Caki2 (cell line): ENCODE data around the gene RUSF1. TPM values are rescaled to one million over a fixed set of nuclear protein-coding genes. Genes with fewer than 3 reads are reported as not detected.
"Not testable (repeated sequence)": the region's sequence is repeated elsewhere in the genome, so short reads cannot be mapped to it uniquely, and the experiment has no call there.

Experiments used
- DNase-seq: peaks from one replicate; pipeline ENCODE4 v3.0.0-alpha.2; 2015; ENCODE audit warnings: low read depth
- in situ Hi-C: cut with HindIII; loops from 2 replicates; pipeline ENCODE4 v1.10.0; 2016; ENCODE audit warnings: low sequenced_read_pairs, low pct_unique_long_range_greater_than_20kb, mixed read lengths
- total RNA-seq: library from RNA; depleted of rRNA; stranded (reverse); fragments of >200 nt; shearing (Covaris generic); gene quantifications from 2 replicates; pipeline ENCODE4 v1.2.3, GENCODE V29; 2014; ENCODE audit warnings: low replicate concordance

Gene RUSF1
- total RNA-seq, 1 experiment from 2014 or later, result 69.2 TPM

- in situ Hi-C loops, result no loop called here
- DNase-seq, result no peak
Measured at GRCh38 chr16:31522071-31522470, 13.9 kb upstream of the RUSF1 start.

GRCh38 chr16:31521368-31521767, 13.2 kb upstream of the RUSF1 start:
- in situ Hi-C loops, result no loop called here
- no peak for DNase-seq

- in situ Hi-C loops, result no loop called here
Measured at GRCh38 chr16:31519759-31520431, 11.7 kb upstream of the RUSF1 start.

GRCh38 chr16:31517800-31518402, 9.7 kb upstream of the RUSF1 start:
- DNase-seq, result no peak
- in situ Hi-C loops, result no loop called here

More at GRCh38 chr16:31519759-31520431, 11.7 kb upstream of the RUSF1 start:
- no peak for DNase-seq

GRCh38 chr16:31513884-31514283, 5.7 kb upstream of the RUSF1 start:
- in situ Hi-C loops, result no loop called here
- no peak for DNase-seq

- in situ Hi-C loops, result no loop called here
Measured at GRCh38 chr16:31513126-31513525, 4.9 kb upstream of the RUSF1 start.

GRCh38 chr16:31508706-31509195, 560 bp upstream of the RUSF1 start:
- in situ Hi-C loops, result no loop called here
- no peak for DNase-seq

More at GRCh38 chr16:31513126-31513525, 4.9 kb upstream of the RUSF1 start:
- DNase-seq, result peak; percentile 31

- DNase-seq, result no peak
- in situ Hi-C loops, result no loop called here
Measured at GRCh38 chr16:31507617-31507928, 618 bp downstream of the RUSF1 start.

- DNase-seq, result no peak
- in situ Hi-C loops, result no loop called here
Measured at GRCh38 chr16:31505483-31505882, 2.7 kb downstream of the RUSF1 start.

GRCh38 chr16:31504159-31504558, 4.0 kb downstream of the RUSF1 start:
- in situ Hi-C loops, result no loop called here
- no peak for DNase-seq

GRCh38 chr16:31503555-31503954, 4.6 kb downstream of the RUSF1 start:
- in situ Hi-C loops, DNase-seq: not testable (repeated sequence)

- DNase-seq, result no peak
- in situ Hi-C loops, result no loop called here
Measured at GRCh38 chr16:31502981-31503380, 5.2 kb downstream of the RUSF1 start.

GRCh38 chr16:31501966-31502348, 6.2 kb downstream of the RUSF1 start:
- in situ Hi-C loops, result no loop called here
- DNase-seq, result no peak

- DNase-seq, result no peak
- in situ Hi-C loops, result no loop called here
Measured at GRCh38 chr16:31501226-31501965, 6.8 kb downstream of the RUSF1 start.

- in situ Hi-C loops, result no loop called here
- DNase-seq, result no peak
Measured at GRCh38 chr16:31499928-31500327, 8.3 kb downstream of the RUSF1 start.

- in situ Hi-C loops, result no loop called here
- no peak for DNase-seq
Measured at GRCh38 chr16:31498493-31498892, 9.7 kb downstream of the RUSF1 start.

- in situ Hi-C loops, result no loop called here
- DNase-seq, result no peak
Measured at GRCh38 chr16:31496670-31497069, 11.5 kb downstream of the RUSF1 start.

- no peak for DNase-seq
- in situ Hi-C loops, result no loop called here
Measured at GRCh38 chr16:31493506-31494125, 14.6 kb downstream of the RUSF1 start.
